ENCODE data around the gene SLC5A10. TPM values are rescaled to one million over a fixed set of nuclear protein-coding genes. Genes with fewer than 3 reads are reported as not detected.
"Not testable (repeated sequence)": the region's sequence is repeated elsewhere in the genome, so short reads cannot be mapped to it uniquely, and the experiment has no call there.

SLC5A10 gene
- total RNA-seq, 1 experiment from 2014 or later: not detected

- no peak for DNase-seq (ENCODE audit: low read depth)
- in situ Hi-C loops (cut with HindIII; ENCODE audit: low pct_unique_long_range_greater_than_20kb, low sequenced_read_pairs): no loop called here
These were observed 59.0 kb downstream of the SLC5A10 start for GRCh38 chr17:19010729-19011505.

- in situ Hi-C loops (cut with HindIII; ENCODE audit: low pct_unique_long_range_greater_than_20kb, low sequenced_read_pairs): no loop called here
- DNase-seq (ENCODE audit: low read depth): no peak
These were observed 59.6 kb downstream of the SLC5A10 start for GRCh38 chr17:19011581-19011980.

- in situ Hi-C loops (cut with HindIII; ENCODE audit: low pct_unique_long_range_greater_than_20kb, low sequenced_read_pairs): no loop called here
- DNase-seq (ENCODE audit: low read depth): no peak
These were observed 60.5 kb downstream of the SLC5A10 start for GRCh38 chr17:19012171-19013080.

GRCh38 chr17:19013226-19013625 is 61.3 kb downstream of the SLC5A10 start:
- in situ Hi-C loops (cut with HindIII; ENCODE audit: low pct_unique_long_range_greater_than_20kb, low sequenced_read_pairs): no loop called here

GRCh38 chr17:19013806-19014627 is 62.1 kb downstream of the SLC5A10 start:
- no peak for DNase-seq (ENCODE audit: low read depth)
- in situ Hi-C loops (cut with HindIII; ENCODE audit: low pct_unique_long_range_greater_than_20kb, low sequenced_read_pairs): no loop called here

More at GRCh38 chr17:19013226-19013625, 61.3 kb downstream of the SLC5A10 start:
- no peak for DNase-seq (ENCODE audit: low read depth)

GRCh38 chr17:19014628-19015215 is 62.8 kb downstream of the SLC5A10 start:
- in situ Hi-C loops (cut with HindIII; ENCODE audit: low pct_unique_long_range_greater_than_20kb, low sequenced_read_pairs): no loop called here
- DNase-seq (ENCODE audit: low read depth): no peak

- DNase-seq (ENCODE audit: low read depth): no peak
- in situ Hi-C loops (cut with HindIII; ENCODE audit: low pct_unique_long_range_greater_than_20kb, low sequenced_read_pairs): no loop called here
These were observed 63.5 kb downstream of the SLC5A10 start for GRCh38 chr17:19015428-19015827.

GRCh38 chr17:19016297-19016696 is 64.3 kb downstream of the SLC5A10 start:
- in situ Hi-C loops (cut with HindIII; ENCODE audit: low pct_unique_long_range_greater_than_20kb, low sequenced_read_pairs): no loop called here

GRCh38 chr17:19016881-19017280 is 64.9 kb downstream of the SLC5A10 start:
- no peak for DNase-seq (ENCODE audit: low read depth)
- in situ Hi-C loops (cut with HindIII; ENCODE audit: low pct_unique_long_range_greater_than_20kb, low sequenced_read_pairs): no loop called here

More at GRCh38 chr17:19016297-19016696, 64.3 kb downstream of the SLC5A10 start:
- DNase-seq (ENCODE audit: low read depth): no peak

GRCh38 chr17:19017401-19017800 is 65.4 kb downstream of the SLC5A10 start:
- no peak for DNase-seq (ENCODE audit: low read depth)
- in situ Hi-C loops (cut with HindIII; ENCODE audit: low pct_unique_long_range_greater_than_20kb, low sequenced_read_pairs): no loop called here

- in situ Hi-C loops (cut with HindIII; ENCODE audit: low pct_unique_long_range_greater_than_20kb, low sequenced_read_pairs): no loop called here
These were observed 66.0 kb downstream of the SLC5A10 start for GRCh38 chr17:19017804-19018599.

GRCh38 chr17:19018600-19018950 is 66.6 kb downstream of the SLC5A10 start:
- in situ Hi-C loops (cut with HindIII; ENCODE audit: low pct_unique_long_range_greater_than_20kb, low sequenced_read_pairs): no loop called here
- DNase-seq (ENCODE audit: low read depth): no peak

More at GRCh38 chr17:19017804-19018599, 66.0 kb downstream of the SLC5A10 start:
- DNase-seq (ENCODE audit: low read depth): no peak

GRCh38 chr17:19019041-19019941 is 67.3 kb downstream of the SLC5A10 start:
- in situ Hi-C loops (cut with HindIII; ENCODE audit: low pct_unique_long_range_greater_than_20kb, low sequenced_read_pairs): no loop called here
- DNase-seq (ENCODE audit: low read depth): no peak

GRCh38 chr17:19020016-19020415 is 68.1 kb downstream of the SLC5A10 start:
- no peak for DNase-seq (ENCODE audit: low read depth)
- in situ Hi-C loops (cut with HindIII; ENCODE audit: low pct_unique_long_range_greater_than_20kb, low sequenced_read_pairs): no loop called here

GRCh38 chr17:19021011-19021621 is 69.2 kb downstream of the SLC5A10 start:
- DNase-seq (ENCODE audit: low read depth); in situ Hi-C loops (cut with HindIII; ENCODE audit: low pct_unique_long_range_greater_than_20kb, low sequenced_read_pairs): not testable (repeated sequence)

- in situ Hi-C loops (cut with HindIII; ENCODE audit: low pct_unique_long_range_greater_than_20kb, low sequenced_read_pairs): no loop called here
- DNase-seq (ENCODE audit: low read depth): no peak
These were observed 69.7 kb downstream of the SLC5A10 start for GRCh38 chr17:19021622-19022083.

Data from Caki2 (cell line).